GM19099 (cell line): ENCODE results near the gene HOXB1.

ENCODE experiments used
- POLR2A ChIP-seq: IDR thresholded peaks from 3 replicates; pipeline ENCODE4 v1.6.1; 2011; ENCODE audit warnings: low read depth; ENCODE audit not compliant: insufficient read length; ENCODE audit errors: extremely low read depth

Gene HOXB1

DNA sequence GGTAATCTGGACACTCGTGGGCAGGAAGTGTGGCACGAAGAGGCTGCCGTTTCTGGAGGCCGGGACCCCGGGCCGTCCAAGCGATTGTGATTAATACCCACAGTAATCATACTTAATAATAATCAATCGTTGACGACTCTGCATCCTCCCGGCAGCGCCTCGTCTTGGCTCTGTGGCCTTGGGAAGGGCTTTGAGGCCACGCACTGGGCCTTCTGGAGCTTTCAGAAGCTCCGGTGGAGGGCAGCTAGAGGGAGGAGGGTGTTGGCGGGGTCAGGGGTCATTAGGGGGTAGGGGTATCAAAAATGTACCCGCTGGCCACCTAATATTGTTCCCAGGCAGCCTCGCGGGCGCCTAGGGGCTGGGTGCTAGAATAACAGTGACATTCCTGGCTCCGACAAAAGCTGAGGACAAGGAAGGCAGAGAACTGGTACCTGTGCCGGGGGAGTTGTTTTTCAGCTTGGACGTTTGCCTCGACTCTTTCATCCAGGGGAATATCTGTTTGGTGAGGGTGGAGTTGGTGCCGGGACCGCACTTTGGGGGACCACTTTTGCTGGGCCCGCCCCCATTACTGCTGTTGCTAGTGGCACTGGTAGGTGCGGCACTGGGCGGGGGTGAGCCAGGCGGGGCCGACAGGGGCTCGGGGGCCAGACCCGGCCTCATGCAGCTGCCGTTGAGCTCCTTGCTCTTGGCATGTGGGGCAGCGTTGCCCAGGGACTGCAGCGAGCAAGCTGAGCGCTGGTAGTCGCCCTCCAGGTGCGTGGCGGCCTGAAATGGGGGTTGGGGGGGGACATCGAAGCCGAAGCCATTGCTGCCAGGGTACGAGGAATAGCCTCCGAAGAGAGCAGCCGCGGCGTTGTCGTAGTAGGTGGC lies 21.0 kb upstream of the HOXB1 start:
- TF ChIP-seq POLR2A, result no peak

GRCh38 chr17:48551214-48551555 lies 20.4 kb upstream of the HOXB1 start:
- TF ChIP-seq POLR2A, result no peak

DNA sequence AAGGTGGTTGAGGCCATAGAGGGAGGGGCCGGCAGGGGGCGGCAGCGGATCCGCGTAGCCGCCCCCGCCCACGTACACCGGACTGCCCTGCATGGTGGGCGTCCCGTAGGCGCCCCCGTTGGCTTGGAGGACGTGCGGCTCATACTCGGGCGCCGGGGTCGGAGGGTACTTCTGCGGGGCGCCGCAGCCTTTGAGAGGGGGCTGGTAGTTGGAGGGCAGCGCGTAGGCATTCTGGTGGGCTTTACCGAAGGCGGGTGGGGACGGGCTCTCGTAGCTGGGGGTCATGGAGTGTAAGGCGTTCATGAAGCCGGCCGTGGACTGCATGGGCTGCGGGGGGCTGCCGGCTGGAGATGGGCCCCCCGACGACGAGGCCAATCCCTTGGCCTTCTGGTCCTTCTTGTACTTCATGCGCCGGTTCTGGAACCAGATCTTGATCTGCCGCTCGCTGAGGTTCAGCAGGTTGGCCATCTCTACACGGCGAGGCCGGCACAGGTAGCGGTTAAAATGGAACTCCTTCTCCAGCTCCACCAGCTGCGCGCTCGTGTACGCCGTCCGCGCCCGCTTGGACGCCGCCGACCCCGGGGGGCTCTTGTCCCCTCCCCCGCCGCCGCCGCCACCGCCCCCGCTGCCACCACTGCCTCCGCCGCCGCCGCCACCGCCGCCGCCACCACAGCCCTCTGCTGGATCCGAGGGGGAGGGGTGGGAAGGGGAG lies 19.8 kb upstream of the HOXB1 start:
- no peak for TF ChIP-seq POLR2A

- no peak for TF ChIP-seq POLR2A
Observed at GRCh38 chr17:48549914-48550501, 19.2 kb upstream of the HOXB1 start.

DNA sequence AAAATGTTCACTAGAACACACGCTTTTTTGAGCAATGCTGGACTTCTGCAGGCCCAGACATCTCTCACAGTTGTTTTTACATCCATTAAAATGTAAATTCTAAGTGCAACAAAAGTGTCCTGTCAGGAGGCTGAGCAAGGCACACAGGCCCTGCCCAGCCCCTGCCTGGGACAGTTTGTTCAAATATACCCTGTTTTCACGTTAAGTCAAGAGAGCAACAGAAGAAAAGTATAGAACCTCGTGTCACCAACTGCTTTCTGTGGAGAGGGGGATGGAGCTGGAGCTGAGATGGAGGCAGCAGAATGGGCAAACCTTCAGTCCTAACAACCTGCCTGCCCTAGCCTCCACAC lies 18.4 kb upstream of the HOXB1 start:
- no peak for TF ChIP-seq POLR2A

GRCh38 chr17:48548523-48549280 lies 17.9 kb upstream of the HOXB1 start:
- no peak for TF ChIP-seq POLR2A

DNA sequence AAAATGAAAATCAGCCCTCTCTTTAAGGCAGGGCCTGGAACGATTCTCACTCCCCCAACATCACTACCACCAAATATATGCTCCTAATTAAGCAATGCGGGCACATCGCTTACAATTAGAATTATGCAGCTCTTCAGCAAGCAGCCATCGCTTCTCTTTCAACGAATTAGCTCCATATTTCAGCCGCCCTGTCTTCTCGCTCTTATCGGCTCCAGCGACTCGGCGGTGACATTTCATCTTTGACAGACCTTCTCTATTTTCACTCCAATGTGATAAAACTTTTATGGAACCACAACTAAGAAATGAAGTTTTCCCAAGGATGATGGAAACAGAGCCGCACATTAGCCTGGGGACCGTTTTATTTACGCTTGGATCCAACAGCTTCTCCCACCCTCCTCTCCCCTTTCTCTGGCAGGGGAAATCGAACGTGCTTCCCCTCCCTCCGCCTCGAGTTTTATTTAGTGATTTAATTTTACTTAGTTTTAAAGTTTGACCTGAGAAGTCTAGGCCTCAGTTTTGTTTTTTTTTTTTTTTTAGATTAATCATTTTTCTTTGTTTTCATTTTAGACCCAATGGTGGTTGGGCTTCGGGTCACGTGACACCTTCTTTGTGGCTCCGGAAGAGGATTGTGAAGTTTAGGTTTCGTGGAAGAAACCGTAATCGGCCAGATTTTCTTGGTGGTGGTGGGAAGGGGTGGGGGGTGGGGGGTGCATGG lies 17.2 kb upstream of the HOXB1 start:
- TF ChIP-seq POLR2A, result no peak

DNA sequence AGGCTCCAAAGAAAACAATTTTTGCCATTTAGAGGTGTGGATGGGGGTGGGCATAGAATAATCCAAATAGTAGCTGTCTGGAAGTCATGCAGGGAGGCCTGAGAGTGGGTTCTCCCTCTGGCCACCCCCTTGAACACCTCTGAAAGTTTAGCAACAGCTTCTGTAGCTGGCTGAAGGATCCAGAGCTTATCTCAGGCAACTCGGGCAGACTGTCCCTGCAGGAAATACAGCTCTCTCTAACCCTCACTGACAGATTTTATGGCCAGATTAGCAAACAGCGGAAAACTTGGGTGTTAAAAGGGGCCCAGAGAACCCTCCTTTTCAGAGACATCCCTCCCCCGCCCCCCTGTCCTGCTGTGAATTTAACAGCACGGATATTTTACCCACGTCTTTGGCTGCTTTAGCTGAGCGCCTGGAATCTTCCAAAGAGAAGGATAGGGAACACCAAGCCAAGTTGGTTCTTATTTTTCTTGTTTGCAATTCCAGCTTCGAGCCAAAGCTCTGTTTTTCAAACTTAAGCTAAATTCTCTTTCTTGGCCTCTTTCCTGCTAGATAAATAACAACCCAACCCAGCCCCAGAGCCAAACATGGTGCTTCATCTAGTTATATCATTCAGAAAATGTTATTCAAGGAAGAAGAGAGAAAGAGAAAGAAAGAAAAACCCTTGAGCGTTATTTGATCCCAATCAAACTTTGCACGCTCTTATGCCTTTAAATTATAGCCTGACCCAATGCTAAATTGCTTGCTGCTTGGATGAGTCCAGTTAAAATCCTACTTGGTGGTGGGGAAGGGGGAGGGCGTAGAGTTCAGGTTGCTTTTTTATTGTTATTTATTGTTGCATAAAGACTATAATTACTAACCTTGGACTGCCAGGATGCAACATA lies 16.4 kb upstream of the HOXB1 start:
- no peak for TF ChIP-seq POLR2A

- no peak for TF ChIP-seq POLR2A
Observed at GRCh38 chr17:48546137-48546923, 15.5 kb upstream of the HOXB1 start.

- TF ChIP-seq POLR2A, result no peak
Observed at GRCh38 chr17:48545539-48545938, 14.7 kb upstream of the HOXB1 start.

DNA sequence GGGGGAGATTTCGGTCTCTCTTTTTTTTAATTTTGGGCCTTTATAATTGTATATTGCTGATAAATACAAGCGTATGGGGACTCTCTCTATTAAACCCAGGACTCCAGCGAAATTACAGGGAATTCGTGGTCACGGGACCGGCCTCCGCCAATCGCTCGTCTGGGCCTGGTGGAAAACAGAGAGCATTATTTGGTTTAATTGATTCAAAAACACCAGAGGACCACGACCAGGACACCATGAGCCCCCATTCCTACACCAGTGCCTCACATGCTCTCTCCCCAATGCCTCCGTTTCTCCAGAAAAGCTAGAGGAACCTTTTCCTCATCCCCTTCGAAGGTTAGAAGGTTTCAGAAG lies 14.2 kb upstream of the HOXB1 start, which contains the start of gene HOXB2:
Gene HOXB2 (minus strand): TSS at position 88 of the 354 bp plus-strand sequence. CDS start 198 bp downstream, outside the sequence.
- TF ChIP-seq POLR2A, result no peak

GRCh38 chr17:48544349-48545021 lies 13.7 kb upstream of the HOXB1 start:
- no peak for TF ChIP-seq POLR2A
